ENCODE data around the gene RALGDS. TPM values are rescaled to one million over a fixed set of nuclear protein-coding genes. Genes with fewer than 3 reads are reported as not detected.

Gene RALGDS
- total RNA-seq, 2 donors from 2014 or later: 24.2 to 39.7 TPM

GRCh38 chr9:133141833-133142595, 21.0 kb upstream of the RALGDS start:
- peak overlapping the region in 1 of 2 donors; percentile 58 for H3K9ac ChIP-seq (ENCODE audit: low read depth in 2 of 2, low read length in 2 of 2)
- H3K9me3 ChIP-seq: no peaks in the 10 kb centered on the region
- H3K4me1 ChIP-seq: peaks cover 29% of the 10 kb centered on the region
- H3K27ac ChIP-seq: peak overlapping the region; percentile 34
- no peak overlapping the region for H3K4me3 ChIP-seq
- no peak for TF ChIP-seq CTCF (IDR thresholded peaks at IDR 0.05)
- intact Hi-C loops (cut with DNase I): no loop called here
- no peaks in the 10 kb centered on the region for H3K27me3 ChIP-seq
- H3K36me3 ChIP-seq: no peaks in the 10 kb centered on the region
- DNase-seq: no peak

GRCh38 chr9:133140606-133141005, 19.6 kb upstream of the RALGDS start:
- Histone ChIP-seq H3K27ac (no peak overlapping the region), H3K4me3 (no peak overlapping the region), H3K9ac (ENCODE audit: low read depth in 2 of 2, low read length in 2 of 2) (no peak overlapping the region), H3K9me3 (no peaks in the 10 kb centered on the region), H3K36me3 (no peaks in the 10 kb centered on the region), H3K4me1 (peaks cover 36% of the 10 kb centered on the region), H3K27me3 (no peaks in the 10 kb centered on the region)
- TF ChIP-seq CTCF (IDR thresholded peaks at IDR 0.05): no peak
- intact Hi-C loops (cut with DNase I): no loop called here
- DNase-seq: no peak

GRCh38 chr9:133140174-133140505, 19.1 kb upstream of the RALGDS start:
- TF ChIP-seq CTCF (IDR thresholded peaks at IDR 0.05): no peak
- no peak overlapping the region for H3K4me3 ChIP-seq
- no peak overlapping the region for H3K9ac ChIP-seq (ENCODE audit: low read depth in 2 of 2, low read length in 2 of 2)
- DNase-seq: peak; percentile 60
- H3K27ac ChIP-seq: no peak overlapping the region
- no peaks in the 10 kb centered on the region for H3K36me3 ChIP-seq
- intact Hi-C loops (cut with DNase I): no loop called here
- H3K9me3 ChIP-seq: no peaks in the 10 kb centered on the region
- no peaks in the 10 kb centered on the region for H3K27me3 ChIP-seq
- H3K4me1 ChIP-seq: peaks cover 39% of the 10 kb centered on the region

GRCh38 chr9:133139246-133140173, 18.5 kb upstream of the RALGDS start:
- Histone ChIP-seq H3K36me3 (no peaks in the 10 kb centered on the region), H3K9me3 (no peaks in the 10 kb centered on the region), H3K27ac (no peak overlapping the region), H3K27me3 (no peaks in the 10 kb centered on the region), H3K9ac (ENCODE audit: low read depth in 2 of 2, low read length in 2 of 2) (peak overlapping the region in 1 of 2 donors; percentile 51), H3K4me3 (no peak overlapping the region), H3K4me1 (peaks cover 39% of the 10 kb centered on the region)
- intact Hi-C loops (cut with DNase I): no loop called here
- peak; percentile 26 for DNase-seq
- TF ChIP-seq CTCF (IDR thresholded peaks at IDR 0.05): no peak

GRCh38 chr9:133137451-133138231, 16.6 kb upstream of the RALGDS start:
- intact Hi-C loops (cut with DNase I): no loop called here
- H3K27ac ChIP-seq: peak overlapping the region; percentile 35
- peaks cover 48% of the 10 kb centered on the region for H3K4me1 ChIP-seq
- no peaks in the 10 kb centered on the region for H3K9me3 ChIP-seq
- no peaks in the 10 kb centered on the region for H3K36me3 ChIP-seq
- H3K9ac ChIP-seq (ENCODE audit: low read depth in 2 of 2, low read length in 2 of 2): peak overlapping the region; percentile 16 to 58
- no peak overlapping the region for H3K4me3 ChIP-seq
- no peak for DNase-seq
- no peak for TF ChIP-seq CTCF (IDR thresholded peaks at IDR 0.05)
- no peaks in the 10 kb centered on the region for H3K27me3 ChIP-seq
